HG03460 (cell line): Measurements from ENCODE around the gene USP16.

Experiments used
- ATAC-seq: cut with Tn5 transposase; IDR thresholded peaks from one replicate; pipeline ENCODE4 v1.9.1; 2021; ENCODE audit not compliant: unreplicated experiment

USP16 gene

GRCh38 chr21:29082046-29082815 lies 57.8 kb downstream of the USP16 start:
- no peak for ATAC-seq

- ATAC-seq = no peak
Observed at GRCh38 chr21:29083306-29083705, 58.8 kb downstream of the USP16 start.

GRCh38 chr21:29084372-29084771 lies 59.9 kb downstream of the USP16 start:
- ATAC-seq = no peak

GRCh38 chr21:29085106-29085752 lies 60.8 kb downstream of the USP16 start:
- no peak for ATAC-seq

- ATAC-seq = no peak
Observed at GRCh38 chr21:29091033-29091432, 66.6 kb downstream of the USP16 start.

GRCh38 chr21:29092102-29092959 lies 67.9 kb downstream of the USP16 start:
- no peak for ATAC-seq

- no peak for ATAC-seq
Observed at GRCh38 chr21:29096218-29097015, 71.9 kb downstream of the USP16 start.

- ATAC-seq = no peak
Observed at GRCh38 chr21:29098156-29098555, 73.7 kb downstream of the USP16 start.

GRCh38 chr21:29102791-29103257 lies 78.4 kb downstream of the USP16 start:
- no peak for ATAC-seq
